OCI-LY1 (cell line): ENCODE measurements around the gene PRR16.

Experiments
- H2AFZ ChIP-seq: fragments of 200-600 bp; sonication (generic), shearing (Covaris generic); 2 replicates; pipeline ENCODE4 v1.6.0; 2014; ENCODE audit warnings: antibody characterized with exemption, mild to moderate bottlenecking, low read length
- H3F3A ChIP-seq: fragments of 200-600 bp; sonication (generic), shearing (Covaris generic); 2 replicates; pipeline ENCODE4 v1.6.0; 2014; ENCODE audit warnings: mild to moderate bottlenecking, antibody characterized with exemption, low read length, moderate library complexity; ENCODE audit not compliant: insufficient read depth
- H3K27ac ChIP-seq: fragments of 200-600 bp; sonication (generic); 2 replicates; pipeline ENCODE4 v1.5.1; 2014; ENCODE audit warnings: low read length, mixed run types, mild to moderate bottlenecking, low read depth; ENCODE audit not compliant: poor library complexity, severe bottlenecking
- H3K27me3 ChIP-seq: fragments of 200-600 bp; sonication (generic); 2 replicates; pipeline ENCODE4 v1.6.0; 2014; ENCODE audit warnings: antibody characterized with exemption, mild to moderate bottlenecking, low read length, moderate library complexity; ENCODE audit not compliant: insufficient read depth
- H3K36me3 ChIP-seq: fragments of 200-600 bp; sonication (generic); 2 replicates; pipeline ENCODE4 v1.6.1; 2014; ENCODE audit warnings: mild to moderate bottlenecking, antibody characterized with exemption, low read length, moderate library complexity, mixed read lengths; ENCODE audit not compliant: insufficient read depth
- H3K4me1 ChIP-seq: fragments of 200-600 bp; sonication (generic); 2 replicates; pipeline ENCODE4 v1.5.1; 2014; ENCODE audit warnings: mild to moderate bottlenecking, low read length, moderate library complexity; ENCODE audit not compliant: insufficient read depth, severe bottlenecking
- H3K4me2 ChIP-seq: fragments of 200-600 bp; sonication (generic), shearing (Covaris generic); 2 replicates; pipeline ENCODE4 v1.6.1; 2014; ENCODE audit warnings: low read length
- H3K4me3 ChIP-seq: fragments of 200-600 bp; sonication (generic); 2 replicates; pipeline ENCODE4 v1.5.1; 2014; ENCODE audit warnings: low read length, low read depth, mild to moderate bottlenecking, mixed read lengths; ENCODE audit not compliant: poor library complexity, severe bottlenecking
- H3K79me2 ChIP-seq: fragments of 200-600 bp; shearing (Covaris generic); 2 replicates; pipeline ENCODE4 v1.6.1; 2016; ENCODE audit warnings: mixed run types, low read length, mixed read lengths; ENCODE audit not compliant: insufficient read depth
- H3K9ac ChIP-seq: fragments of 200-600 bp; sonication (generic), shearing (Covaris generic); 2 replicates; pipeline ENCODE4 v1.6.1; 2014; ENCODE audit warnings: mild to moderate bottlenecking, low read length, mixed read lengths
- H3K9me2 ChIP-seq: fragments of 200-600 bp; sonication (generic), shearing (Covaris generic); 2 replicates; pipeline ENCODE4 v1.6.1; 2014; ENCODE audit warnings: low read depth, mild to moderate bottlenecking, low read length, mixed read lengths
- H3K9me3 ChIP-seq: fragments of 200-600 bp; shearing (Covaris generic); 2 replicates; pipeline ENCODE4 v1.6.1; 2014; ENCODE audit warnings: low read length, mixed read lengths
- H4K20me1 ChIP-seq: fragments of 200-600 bp; sonication (generic), shearing (Covaris generic); 2 replicates; pipeline ENCODE4 v1.6.0; 2016; ENCODE audit warnings: mild to moderate bottlenecking, low read length; ENCODE audit not compliant: insufficient read depth
- EZH2 ChIP-seq: fragments of 200-600 bp; sonication (generic), shearing (Covaris generic); IDR thresholded peaks from 2 replicates; pipeline ENCODE4 v1.8.0; 2017; ENCODE audit warnings: borderline replicate concordance, mixed run types, mild to moderate bottlenecking, antibody characterized with exemption, low read length, moderate library complexity, mixed read lengths
- TF ChIP-seq, protein P1 (sequence below): fragments of 200-600 bp; sonication (generic), shearing (Covaris generic); IDR thresholded peaks from 2 replicates; pipeline ENCODE4 v1.5.1; 2017; ENCODE audit warnings: mild to moderate bottlenecking, antibody characterized with exemption, low read length, moderate library complexity, mixed read lengths

The PRR16 gene

GRCh38 chr5:120504057-120504456 is 40.0 kb downstream of the PRR16 start:
- Histone ChIP-seq H3K36me3 (no peaks in the 10 kb centered on the region), H3K4me2 (no peak overlapping the region), H3K4me3 (no peak overlapping the region), H3K9me2 (no peaks in the 10 kb centered on the region), H3K4me1 (no peaks in the 10 kb centered on the region), H2AFZ (no peak overlapping the region), H3K9me3 (no peaks in the 10 kb centered on the region), H3K27ac (no peak overlapping the region), H3K9ac (no peak overlapping the region), H3F3A (no peaks in the 10 kb centered on the region), H4K20me1 (no peaks in the 10 kb centered on the region), H3K79me2 (no peaks in the 10 kb centered on the region), H3K27me3 (no peaks in the 10 kb centered on the region)
- no peak for TF ChIP-seq EZH2
- TF ChIP-seq, protein P1, sequence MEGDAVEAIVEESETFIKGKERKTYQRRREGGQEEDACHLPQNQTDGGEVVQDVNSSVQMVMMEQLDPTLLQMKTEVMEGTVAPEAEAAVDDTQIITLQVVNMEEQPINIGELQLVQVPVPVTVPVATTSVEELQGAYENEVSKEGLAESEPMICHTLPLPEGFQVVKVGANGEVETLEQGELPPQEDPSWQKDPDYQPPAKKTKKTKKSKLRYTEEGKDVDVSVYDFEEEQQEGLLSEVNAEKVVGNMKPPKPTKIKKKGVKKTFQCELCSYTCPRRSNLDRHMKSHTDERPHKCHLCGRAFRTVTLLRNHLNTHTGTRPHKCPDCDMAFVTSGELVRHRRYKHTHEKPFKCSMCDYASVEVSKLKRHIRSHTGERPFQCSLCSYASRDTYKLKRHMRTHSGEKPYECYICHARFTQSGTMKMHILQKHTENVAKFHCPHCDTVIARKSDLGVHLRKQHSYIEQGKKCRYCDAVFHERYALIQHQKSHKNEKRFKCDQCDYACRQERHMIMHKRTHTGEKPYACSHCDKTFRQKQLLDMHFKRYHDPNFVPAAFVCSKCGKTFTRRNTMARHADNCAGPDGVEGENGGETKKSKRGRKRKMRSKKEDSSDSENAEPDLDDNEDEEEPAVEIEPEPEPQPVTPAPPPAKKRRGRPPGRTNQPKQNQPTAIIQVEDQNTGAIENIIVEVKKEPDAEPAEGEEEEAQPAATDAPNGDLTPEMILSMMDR = no peak

DNA sequence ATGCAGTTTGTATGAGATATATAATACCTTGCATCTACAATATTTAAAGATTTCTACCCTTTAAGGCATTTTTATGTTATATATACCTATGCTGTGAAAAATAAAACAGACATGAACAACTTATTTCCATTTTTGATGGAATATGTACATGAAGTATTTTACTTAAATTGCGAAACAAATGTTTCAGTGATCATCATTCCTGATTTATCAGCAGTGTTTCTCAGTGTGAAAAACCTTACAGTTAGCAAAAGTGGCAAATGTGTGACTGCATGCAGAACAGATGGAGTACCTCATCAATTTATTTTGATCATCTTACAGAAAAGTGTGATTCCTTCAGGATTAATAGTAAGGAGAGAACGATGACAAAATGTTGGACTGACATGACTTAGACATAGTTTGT is 43.1 kb downstream of the PRR16 start:
- Histone ChIP-seq H3K9me2 (no peaks in the 10 kb centered on the region), H3K9me3 (no peaks in the 10 kb centered on the region), H3K79me2 (no peaks in the 10 kb centered on the region), H3K4me3 (no peak overlapping the region), H3K4me2 (no peak overlapping the region), H2AFZ (no peak overlapping the region), H3K36me3 (no peaks in the 10 kb centered on the region), H3K4me1 (no peaks in the 10 kb centered on the region), H3K27me3 (no peaks in the 10 kb centered on the region), H3F3A (no peaks in the 10 kb centered on the region), H3K9ac (no peak overlapping the region), H3K27ac (no peak overlapping the region), H4K20me1 (no peaks in the 10 kb centered on the region)
- TF ChIP-seq, protein P1 = no peak

DNA sequence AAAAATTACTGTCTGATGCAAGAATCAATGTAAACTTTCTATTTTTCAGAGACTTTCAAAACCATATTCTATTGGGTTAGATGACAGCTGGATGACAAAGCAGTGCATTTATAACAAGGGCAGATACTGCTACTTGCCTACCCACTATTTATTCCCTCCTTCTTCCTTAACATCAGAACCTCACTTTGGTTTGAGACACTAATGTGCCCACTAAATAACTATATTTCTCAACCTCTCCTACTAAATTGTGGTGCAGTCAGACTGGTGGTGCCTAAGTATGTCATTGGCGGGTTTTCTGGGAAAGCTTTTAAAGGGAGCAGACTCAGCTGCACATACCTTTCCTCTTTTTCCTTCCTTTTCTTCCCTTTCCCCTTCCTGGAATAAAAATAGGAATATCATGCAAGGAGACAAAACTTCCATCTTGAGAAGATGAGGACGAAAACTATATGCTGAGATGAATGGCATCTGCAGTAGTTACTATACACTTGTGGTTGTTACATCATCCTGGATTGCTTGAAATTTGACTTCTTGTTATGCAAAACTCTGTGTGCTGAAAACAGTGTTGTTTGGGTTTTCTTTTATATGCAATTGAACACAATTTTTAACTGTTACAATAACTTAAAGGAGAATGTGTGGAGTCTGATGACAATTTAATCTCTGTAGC is 43.8 kb downstream of the PRR16 start:
- Histone ChIP-seq H3K4me1 (no peaks in the 10 kb centered on the region), H3K9me2 (no peaks in the 10 kb centered on the region), H3K4me3 (no peak overlapping the region), H2AFZ (no peak overlapping the region), H3K27me3 (no peaks in the 10 kb centered on the region), H3K9ac (no peak overlapping the region), H3K36me3 (no peaks in the 10 kb centered on the region), H3K79me2 (no peaks in the 10 kb centered on the region), H3K9me3 (no peaks in the 10 kb centered on the region), H3K27ac (no peak overlapping the region), H3K4me2 (no peak overlapping the region), H4K20me1 (no peaks in the 10 kb centered on the region), H3F3A (no peaks in the 10 kb centered on the region)
- no peak for TF ChIP-seq EZH2
- TF ChIP-seq, protein P1 = no peak
